ENCODE data around the gene ZIC4. TPM values are rescaled to one million over a fixed set of nuclear protein-coding genes. Genes with fewer than 3 reads are reported as not detected.
A peak's percentile ranks its signal among the peaks of the same experiment; 100 is the strongest.

ZIC4 gene
- total and polyA plus RNA-seq, 3 donors from 2014 or later: 0.06 to 0.55 (median 0.31) TPM

GRCh38 chr3:147365196-147366115 is 40.9 kb downstream of the ZIC4 start:
- no peaks in the 10 kb centered on the region for H3K9me3 ChIP-seq
- no peak overlapping the region for H3K4me3 ChIP-seq
- H3K27ac ChIP-seq: no peak overlapping the region
- no peak for DNase-seq
- H3K27me3 ChIP-seq: no peaks in the 10 kb centered on the region
- no peaks in the 10 kb centered on the region for H3K36me3 ChIP-seq (ENCODE audit: low read depth, missing control alignments)
- TF ChIP-seq POLR2A (IDR thresholded peaks at IDR 0.05) (no peak), CTCF (IDR thresholded peaks at IDR 0.05) (no peak)
- intact Hi-C loops (cut with DNase I; ENCODE audit: low total_unique reads): no loop called here
- WGBS, 2 donors: 66 to 68% methylated on average over 6 of the region's 6 CpGs
- no peaks in the 10 kb centered on the region for H3K4me1 ChIP-seq

DNA sequence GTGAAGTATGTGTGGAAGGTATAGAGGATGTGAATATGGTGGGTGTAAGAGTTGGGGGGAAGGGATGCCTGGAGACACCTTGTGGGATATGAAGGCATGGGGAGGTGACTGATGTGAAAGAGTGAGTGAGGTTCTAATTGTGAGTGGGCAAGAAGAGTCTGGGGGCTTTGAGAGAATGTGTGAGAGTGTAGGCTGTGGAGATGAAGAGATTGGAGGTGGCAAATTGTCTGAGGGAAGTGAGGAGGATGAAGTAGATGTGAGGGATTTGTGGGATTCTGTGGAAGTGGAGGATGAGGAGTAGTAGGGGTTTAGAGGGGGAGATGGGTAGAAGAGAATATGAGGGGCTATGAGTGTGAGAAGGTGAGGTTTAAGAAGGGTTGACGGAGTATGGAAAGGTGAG is 41.6 kb downstream of the ZIC4 start:
- Histone ChIP-seq H3K36me3 (ENCODE audit: low read depth, missing control alignments) (no peaks in the 10 kb centered on the region), H3K27me3 (no peaks in the 10 kb centered on the region), H3K9me3 (no peaks in the 10 kb centered on the region), H3K4me3 (no peak overlapping the region), H3K4me1 (no peaks in the 10 kb centered on the region), H3K27ac (no peak overlapping the region)
- intact Hi-C loops (cut with DNase I; ENCODE audit: low total_unique reads): no loop called here
- DNase-seq: no peak
- WGBS, 2 donors: 67 to 83% methylated on average over 1 of the region's 1 CpG
- TF ChIP-seq POLR2A (IDR thresholded peaks at IDR 0.05): no peak
- no peak for TF ChIP-seq CTCF (IDR thresholded peaks at IDR 0.05)

- intact Hi-C loops (cut with DNase I; ENCODE audit: low total_unique reads): no loop called here
- 12% methylated on average over 12 of the region's 12 CpGs for WGBS, 2 donors
- H3K36me3 ChIP-seq (ENCODE audit: low read depth, missing control alignments): no peaks in the 10 kb centered on the region
- TF ChIP-seq CTCF (IDR thresholded peaks at IDR 0.05) (peak in 2 of 3 experiments; percentile 42 to 74), POLR2A (IDR thresholded peaks at IDR 0.05) (no peak)
- no peak overlapping the region for H3K4me3 ChIP-seq
- H3K9me3 ChIP-seq: no peaks in the 10 kb centered on the region
- H3K27ac ChIP-seq: no peak overlapping the region
- DNase-seq: peak; percentile 81
- no peaks in the 10 kb centered on the region for H3K4me1 ChIP-seq
- no peaks in the 10 kb centered on the region for H3K27me3 ChIP-seq
Observed at GRCh38 chr3:147361454-147362420, 44.6 kb downstream of the ZIC4 start.

- no peak overlapping the region for H3K4me3 ChIP-seq
Observed at GRCh38 chr3:147360646-147361453, 45.5 kb downstream of the ZIC4 start.

More at GRCh38 chr3:147360646-147361453, 45.5 kb downstream of the ZIC4 start:
- H3K4me1 ChIP-seq: no peaks in the 10 kb centered on the region
- DNase-seq: no peak
- H3K9me3 ChIP-seq: no peaks in the 10 kb centered on the region
- H3K27me3 ChIP-seq: no peaks in the 10 kb centered on the region
- no peak overlapping the region for H3K27ac ChIP-seq
- TF ChIP-seq CTCF (IDR thresholded peaks at IDR 0.05) (no peak), POLR2A (IDR thresholded peaks at IDR 0.05) (no peak)
- WGBS, 2 donors: 7 to 9% methylated on average over 21 of the region's 21 CpGs
- intact Hi-C loops (cut with DNase I; ENCODE audit: low total_unique reads): no loop called here
- no peaks in the 10 kb centered on the region for H3K36me3 ChIP-seq (ENCODE audit: low read depth, missing control alignments)
